ENCODE measurements around the gene TTLL11.
"Not testable (repeated sequence)": the region's sequence is repeated elsewhere in the genome, so short reads cannot be mapped to it uniquely, and the experiment has no call there.

TTLL11 gene

DNA sequence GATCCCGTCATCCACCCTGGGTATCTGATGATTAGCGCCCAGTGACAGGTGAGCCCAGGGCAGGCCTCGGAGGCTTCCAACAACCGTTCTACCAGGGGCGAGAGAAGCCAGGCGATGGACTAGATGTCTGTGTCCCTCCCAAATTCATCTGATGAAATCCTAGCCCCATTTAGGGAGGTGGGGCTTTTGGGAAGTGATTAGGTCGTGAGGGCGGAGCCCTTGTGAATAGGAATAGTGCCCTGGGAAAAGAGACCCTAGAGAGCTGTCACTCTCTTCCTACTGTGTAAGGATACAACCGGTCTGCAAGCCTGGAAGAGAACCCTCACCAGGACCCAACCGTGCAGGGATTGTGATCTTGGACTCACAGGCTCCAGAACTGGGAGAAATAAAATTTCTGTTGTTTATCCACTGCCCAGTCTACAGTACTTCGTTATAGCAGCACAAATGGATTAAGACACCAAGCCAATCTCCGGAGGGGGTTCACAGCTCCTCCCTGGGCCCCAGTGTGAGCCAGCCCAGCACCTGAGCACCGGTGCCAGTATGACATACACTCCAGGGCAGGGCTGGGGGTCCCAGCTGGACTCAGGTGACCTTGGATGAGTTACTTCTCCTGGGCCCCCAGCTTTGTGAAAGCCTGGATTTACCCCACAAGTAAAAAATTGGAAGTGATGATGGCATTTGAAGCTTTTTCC is 279.4 kb downstream of the TTLL11 start:
- DNase-seq (ENCODE audit: low spot score): no peak

GRCh38 chr9:121812159-121812735 is 280.9 kb downstream of the TTLL11 start:
- no peak for DNase-seq (ENCODE audit: low spot score)

GRCh38 chr9:121811751-121812150 is 281.4 kb downstream of the TTLL11 start:
- no peak for DNase-seq (ENCODE audit: low spot score)

DNA sequence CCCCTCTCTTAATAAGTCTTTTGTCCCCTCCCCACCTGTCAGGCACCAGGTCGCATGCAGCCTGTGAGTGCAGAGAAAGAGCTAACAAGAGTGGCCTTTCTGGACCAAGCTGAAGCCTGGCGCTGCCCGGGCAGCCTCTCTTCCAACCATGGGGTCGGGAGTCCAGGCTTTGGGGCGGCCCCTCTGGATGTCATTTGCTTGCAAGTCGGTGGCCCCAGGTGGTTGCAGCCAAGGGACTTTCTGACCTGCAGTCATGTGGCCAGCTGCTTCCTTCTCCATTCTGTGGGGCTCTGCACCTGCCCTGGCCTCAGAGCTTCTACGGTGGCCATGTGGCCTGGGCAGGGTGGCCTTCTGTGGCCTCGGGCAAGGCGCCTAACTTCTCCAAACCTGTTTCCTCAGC is 282.0 kb downstream of the TTLL11 start:
- no peak for DNase-seq (ENCODE audit: low spot score)

GRCh38 chr9:121810489-121810888 is 282.6 kb downstream of the TTLL11 start:
- no peak for DNase-seq (ENCODE audit: low spot score)

DNA sequence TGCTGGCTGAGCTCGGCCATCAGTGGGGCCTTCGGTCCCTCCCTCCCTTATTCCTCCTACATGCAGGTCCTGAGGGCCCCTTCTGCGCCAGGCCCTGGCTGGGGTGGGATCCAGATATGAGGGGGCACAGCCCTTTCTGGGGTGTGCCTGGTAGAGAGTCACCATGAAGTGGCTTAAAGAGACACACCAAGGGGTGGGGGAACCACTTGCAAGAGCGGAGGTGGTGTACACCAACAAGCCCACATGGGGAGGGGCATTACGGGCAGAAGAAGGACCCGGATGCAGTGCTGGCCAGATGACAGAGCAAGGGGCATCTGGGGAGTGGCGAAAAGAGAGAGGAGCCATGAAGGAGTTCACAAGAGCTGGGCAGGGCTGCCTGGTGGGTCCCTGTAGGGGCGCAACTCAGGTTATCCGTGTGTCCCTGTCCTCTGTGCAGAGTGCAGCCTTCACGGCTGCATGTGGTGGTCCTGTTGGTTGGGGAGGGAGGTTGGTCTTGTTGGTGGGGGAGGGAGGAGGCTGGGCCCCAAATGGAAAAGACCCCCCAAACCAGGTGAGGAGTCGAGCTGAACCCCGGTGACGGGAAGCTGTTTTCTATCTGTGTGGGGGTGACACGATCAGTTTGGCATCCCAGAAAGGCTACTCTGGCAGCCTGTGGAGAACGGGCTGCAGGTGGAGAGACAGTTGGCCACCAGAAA is 283.6 kb downstream of the TTLL11 start:
- DNase-seq (ENCODE audit: low spot score): no peak

DNA sequence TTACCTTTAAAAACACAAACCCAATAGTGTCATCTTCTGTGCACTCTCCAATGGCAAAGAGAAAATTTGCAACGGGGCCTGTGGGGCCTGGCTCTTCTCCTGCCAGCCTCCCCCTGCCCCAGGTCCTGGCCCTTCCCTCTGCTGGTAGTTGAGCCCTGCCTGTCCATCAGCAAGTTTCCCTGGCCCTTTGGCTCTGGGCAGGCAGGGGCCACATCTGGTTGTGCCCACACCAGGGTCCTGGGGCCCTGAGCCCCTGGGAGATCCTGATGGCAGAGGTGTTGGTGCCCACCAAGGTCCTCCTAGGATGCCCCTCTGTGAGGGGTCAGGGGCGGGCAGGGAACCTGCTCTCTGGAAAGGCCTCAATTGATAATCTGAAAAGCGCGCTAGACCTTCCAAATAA is 284.3 kb downstream of the TTLL11 start:
- no peak for DNase-seq (ENCODE audit: low spot score)

GRCh38 chr9:121807823-121808278 is 285.3 kb downstream of the TTLL11 start:
- DNase-seq (ENCODE audit: low spot score): no peak

DNA sequence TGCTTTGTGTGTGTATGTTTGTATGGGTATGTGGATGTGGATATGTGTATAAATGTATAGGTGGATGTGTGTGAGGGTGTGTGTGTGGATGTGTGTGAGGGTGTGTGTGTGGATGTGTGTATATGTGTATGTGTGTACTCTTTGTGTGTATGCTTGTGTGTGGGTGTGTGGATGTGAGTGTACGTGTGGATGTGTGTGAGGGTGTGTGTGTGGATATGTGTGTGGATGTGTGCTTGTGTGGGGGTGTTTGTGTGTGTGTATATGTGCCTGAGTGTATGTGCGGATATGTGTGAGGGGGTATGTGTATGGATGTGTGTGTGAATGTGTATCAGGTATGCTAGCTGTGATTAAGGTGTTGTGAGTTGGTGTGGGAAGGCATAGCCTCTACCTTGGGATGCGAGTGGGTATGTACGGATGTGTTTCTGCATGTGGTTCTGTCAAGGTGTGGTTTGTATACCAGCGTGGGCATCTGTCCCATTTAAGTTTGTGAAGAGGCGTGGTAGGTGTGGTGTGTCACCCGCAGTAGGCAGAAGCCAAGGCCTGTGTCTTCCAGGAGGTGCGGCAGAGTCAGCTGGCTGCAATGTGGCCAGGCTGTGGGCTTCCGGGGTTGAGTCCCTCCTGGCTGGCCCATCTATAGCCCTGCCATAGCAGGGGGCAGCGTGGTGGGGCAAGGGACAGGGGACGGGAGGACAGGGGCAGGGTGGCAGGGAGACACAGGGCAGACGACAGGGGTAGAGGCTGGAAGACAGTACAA is 285.9 kb downstream of the TTLL11 start:
- DNase-seq (ENCODE audit: low spot score): no peak

DNA sequence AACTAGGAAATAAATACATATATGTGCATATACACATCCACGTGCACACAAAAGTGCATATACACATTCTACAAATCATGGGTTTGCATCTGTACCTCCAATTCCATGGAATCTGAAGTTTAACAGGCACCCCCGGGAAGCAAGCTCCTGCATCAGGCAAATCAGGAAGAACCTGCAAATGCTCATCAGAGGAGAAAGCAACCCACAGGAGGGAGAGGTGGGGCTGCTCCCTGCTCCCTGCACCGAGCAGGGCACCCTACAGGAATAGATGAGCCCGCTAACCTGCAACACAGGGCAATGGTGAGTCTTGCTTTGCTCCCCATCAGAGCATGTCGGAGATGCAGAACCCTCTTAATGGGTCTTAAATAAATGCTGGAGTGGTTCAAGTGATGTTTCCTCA is 290.4 kb downstream of the TTLL11 start:
- DNase-seq (ENCODE audit: low spot score): no peak

GRCh38 chr9:121801579-121801978 is 291.5 kb downstream of the TTLL11 start:
- no peak for DNase-seq (ENCODE audit: low spot score)

GRCh38 chr9:121800376-121800775 is 292.7 kb downstream of the TTLL11 start:
- no peak for DNase-seq (ENCODE audit: low spot score)

DNA sequence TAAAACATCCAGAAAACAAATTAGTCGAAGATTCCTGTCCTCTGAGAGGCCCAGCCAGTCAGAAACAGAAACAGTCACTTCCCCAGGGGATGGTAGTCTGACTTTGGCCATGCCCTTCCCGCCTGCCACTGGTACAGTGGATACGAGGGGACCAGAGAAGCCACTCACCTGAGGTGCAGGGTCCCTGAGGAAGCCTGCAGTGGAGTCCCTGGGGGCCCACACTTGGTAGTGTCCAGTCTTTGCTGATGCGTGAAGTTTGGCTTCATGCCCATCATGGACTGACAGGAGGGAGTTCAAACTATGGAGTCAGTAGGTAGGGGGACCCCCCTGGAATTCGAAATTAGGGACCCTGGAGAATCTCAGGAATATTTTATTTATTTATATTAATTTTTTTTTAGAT is 294.2 kb downstream of the TTLL11 start:
- no peak for DNase-seq (ENCODE audit: low spot score)

- no peak for DNase-seq (ENCODE audit: low spot score)
Observed at GRCh38 chr9:121797081-121797480, 296.0 kb downstream of the TTLL11 start.

GRCh38 chr9:121794334-121794733 is 298.8 kb downstream of the TTLL11 start:
- not testable (repeated sequence) for DNase-seq (ENCODE audit: low spot score)

GRCh38 chr9:121792476-121792875 is 300.6 kb downstream of the TTLL11 start:
- DNase-seq (ENCODE audit: low spot score): not testable (repeated sequence)

DNA sequence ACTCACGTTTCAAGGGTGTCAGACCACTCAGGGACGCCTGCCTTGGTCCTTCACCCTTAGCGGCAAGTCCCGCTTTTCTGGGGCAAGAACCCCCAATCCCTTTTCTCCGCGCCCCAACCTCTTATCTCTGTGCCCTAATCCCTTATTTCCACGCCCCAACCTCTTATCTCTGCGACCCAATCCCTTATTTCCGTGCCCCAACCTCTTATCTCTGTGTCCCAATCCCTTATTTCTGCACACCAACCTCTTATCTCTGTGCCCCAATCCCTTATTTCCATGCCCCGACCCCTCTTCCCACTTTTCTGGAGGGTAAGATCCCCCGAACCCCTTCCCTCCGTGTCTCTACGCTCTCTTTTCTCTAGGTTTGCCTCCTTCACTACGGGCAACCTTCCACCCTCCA is 302.3 kb downstream of the TTLL11 start:
- DNase-seq (ENCODE audit: low spot score): no peak

DNA sequence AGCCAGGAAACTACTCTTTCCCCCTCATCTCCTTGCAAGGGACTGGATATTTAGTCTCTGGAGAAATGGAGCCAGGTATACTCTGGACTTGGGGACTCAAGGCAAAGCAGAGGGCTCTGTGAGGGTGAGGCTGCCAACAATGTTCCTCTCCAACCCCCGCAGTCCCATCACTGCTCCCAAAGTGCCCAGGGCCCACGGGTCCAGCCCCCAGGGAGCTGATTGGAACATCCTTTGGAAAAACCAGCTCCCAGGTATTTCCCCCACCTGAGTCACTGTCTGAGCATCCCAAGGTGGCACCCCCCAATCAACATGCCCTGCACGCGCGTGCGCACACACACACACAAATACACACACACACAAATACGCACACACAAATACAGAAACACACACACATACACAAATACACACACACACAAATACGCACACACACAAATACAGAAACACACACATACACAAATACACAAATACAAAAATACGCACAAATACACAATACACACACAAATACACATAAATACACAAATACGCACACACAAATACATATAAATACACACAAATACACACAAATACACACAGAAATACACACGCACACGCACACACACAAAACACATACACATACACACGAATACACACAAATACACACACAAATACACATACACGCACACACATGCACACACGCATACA is 304.3 kb downstream of the TTLL11 start:
- no peak for DNase-seq (ENCODE audit: low spot score)

GRCh38 chr9:121786998-121787422 is 306.1 kb downstream of the TTLL11 start:
- DNase-seq (ENCODE audit: low spot score): no peak

- DNase-seq (ENCODE audit: low spot score): no peak
Observed at GRCh38 chr9:121786543-121786948, 306.6 kb downstream of the TTLL11 start.

GRCh38 chr9:121785673-121786542 is 307.2 kb downstream of the TTLL11 start:
- DNase-seq (ENCODE audit: low spot score): no peak

Data from RKO (cell line).